Kidney epithelial cell (primary cell): ENCODE results near the gene AQP12B. TPM values are rescaled to one million over a fixed set of nuclear protein-coding genes. Genes with fewer than 3 reads are reported as not detected.
"Not testable (repeated sequence)": the region's sequence is repeated elsewhere in the genome, so short reads cannot be mapped to it uniquely, and the experiment has no call there.

Source experiments
- DNase-seq: peaks from one replicate; pipeline ENCODE4 v3.0.0-alpha.2; 2010; ENCODE audit warnings: low read depth
- H3K27me3 ChIP-seq: 2 replicates; pipeline ENCODE4 v1.6.0; 2011; ENCODE audit warnings: low read length; ENCODE audit not compliant: control insufficient read depth, insufficient read depth
- H3K36me3 ChIP-seq: 2 replicates; pipeline ENCODE4 v1.5.1; 2011; ENCODE audit warnings: low read length; ENCODE audit not compliant: control insufficient read depth, insufficient read depth
- H3K4me3 ChIP-seq: 2 replicates; pipeline ENCODE4 v1.5.1; 2011; ENCODE audit warnings: low read depth, mild to moderate bottlenecking, control low read depth, low read length
- CTCF ChIP-seq: IDR thresholded peaks from 2 replicates; pipeline ENCODE4 v1.5.1; 2011; ENCODE audit warnings: mild to moderate bottlenecking, moderate library complexity, low read length, control low read depth, inconsistent platforms; ENCODE audit not compliant: insufficient read depth, poor library complexity, severe bottlenecking
- total RNA-seq: library from RNA; depleted of rRNA; stranded (reverse); fragments of >200 nt; gene quantifications from 2 replicates; pipeline ENCODE4 v1.2.3, GENCODE V29; 2015

Gene AQP12B
- total RNA-seq, 1 donor from 2014 or later: not detected

GRCh38 chr2:240675345-240675744 lies 7.3 kb downstream of the AQP12B start:
- peaks cover 20% of the 10 kb centered on the region for H3K27me3 ChIP-seq
- not testable (repeated sequence) for DNase-seq, H3K36me3 ChIP-seq, H3K4me3 ChIP-seq

GRCh38 chr2:240674461-240675184 lies 8.1 kb downstream of the AQP12B start:
- H3K36me3 ChIP-seq, H3K4me3 ChIP-seq, DNase-seq: not testable (repeated sequence)
- peaks cover 20% of the 10 kb centered on the region for H3K27me3 ChIP-seq

GRCh38 chr2:240672701-240673190 lies 9.9 kb downstream of the AQP12B start:
- peaks cover 20% of the 10 kb centered on the region for H3K27me3 ChIP-seq
- TF ChIP-seq CTCF: no peak
- no peak for DNase-seq

GRCh38 chr2:240672076-240672700 lies 10.5 kb downstream of the AQP12B start:
- DNase-seq: no peak
- H3K4me3 ChIP-seq: no peak overlapping the region
- peaks cover 20% of the 10 kb centered on the region for H3K27me3 ChIP-seq
- H3K36me3 ChIP-seq: no peaks in the 10 kb centered on the region
- no peak for TF ChIP-seq CTCF

More at GRCh38 chr2:240672701-240673190, 9.9 kb downstream of the AQP12B start:
- Histone ChIP-seq H3K36me3 (no peaks in the 10 kb centered on the region), H3K4me3 (no peak overlapping the region)

GRCh38 chr2:240670950-240671349 lies 11.7 kb downstream of the AQP12B start:
- no peak for TF ChIP-seq CTCF
- Histone ChIP-seq H3K36me3 (no peaks in the 10 kb centered on the region), H3K27me3 (peaks cover 20% of the 10 kb centered on the region), H3K4me3 (no peak overlapping the region)
- DNase-seq: no peak

GRCh38 chr2:240670402-240670801 lies 12.3 kb downstream of the AQP12B start:
- Histone ChIP-seq H3K36me3 (no peaks in the 10 kb centered on the region), H3K27me3 (peaks cover 20% of the 10 kb centered on the region), H3K4me3 (no peak overlapping the region)
- no peak for TF ChIP-seq CTCF
- no peak for DNase-seq
